Mesothelial cell of epicardium (in vitro differentiated cells): Measurements from ENCODE around the gene RNF224. TPM values are rescaled to one million over a fixed set of nuclear protein-coding genes. Genes with fewer than 3 reads are reported as not detected.

Experiments
- DNase-seq, 2 experiments: peaks; one replicate each; pipeline ENCODE4 v3.0.0; 2021; ENCODE audit warnings: low spot score in 2 of 2; ENCODE audit not compliant: unreplicated experiment in 2 of 2
- H3K27ac Mint-ChIP-seq: 2 replicates; pipeline ENCODE4 v1.8.0; 2021; ENCODE audit warnings: mixed read lengths
- H3K27me3 Mint-ChIP-seq: 2 replicates; pipeline ENCODE4 v1.8.0; 2021; ENCODE audit warnings: low read depth, mixed read lengths
- H3K36me3 Mint-ChIP-seq: 2 replicates; pipeline ENCODE4 v1.8.0; 2021; ENCODE audit warnings: mixed read lengths
- H3K4me1 Mint-ChIP-seq: 2 replicates; pipeline ENCODE4 v1.8.0; 2021; ENCODE audit warnings: mixed read lengths
- H3K4me3 Mint-ChIP-seq: 2 replicates; pipeline ENCODE4 v1.8.0; 2021; ENCODE audit warnings: mild to moderate bottlenecking, moderate library complexity, mixed read lengths
- H3K9me3 Mint-ChIP-seq: 2 replicates; pipeline ENCODE4 v1.8.0; 2021; ENCODE audit warnings: mixed read lengths
- total RNA-seq: library from RNA; stranded (reverse); gene quantifications from 3 replicates; pipeline ENCODE4 v1.2.1, GENCODE V29; 2021
- TF ChIP-seq, protein P1 (sequence below): fragments of 200-600 bp; sonication (generic); IDR thresholded peaks from one replicate; pipeline ENCODE4 v1.5.0; 2021; ENCODE audit warnings: antibody characterized with exemption; ENCODE audit not compliant: unreplicated experiment

Gene RNF224
- total RNA-seq, 1 donor from 2014 or later, result 0.16 TPM

GRCh38 chr9:137222190-137223077, 4.9 kb upstream of the RNF224 start, which contains the start of gene RNF208:
Gene RNF208 (minus strand): TSS chr9:137222240. CDS start chr9:137221212, 1,028 bp downstream.
- DNase-seq, result peak in 1 of 2 experiments; percentile 52
- TF ChIP-seq, protein P1, sequence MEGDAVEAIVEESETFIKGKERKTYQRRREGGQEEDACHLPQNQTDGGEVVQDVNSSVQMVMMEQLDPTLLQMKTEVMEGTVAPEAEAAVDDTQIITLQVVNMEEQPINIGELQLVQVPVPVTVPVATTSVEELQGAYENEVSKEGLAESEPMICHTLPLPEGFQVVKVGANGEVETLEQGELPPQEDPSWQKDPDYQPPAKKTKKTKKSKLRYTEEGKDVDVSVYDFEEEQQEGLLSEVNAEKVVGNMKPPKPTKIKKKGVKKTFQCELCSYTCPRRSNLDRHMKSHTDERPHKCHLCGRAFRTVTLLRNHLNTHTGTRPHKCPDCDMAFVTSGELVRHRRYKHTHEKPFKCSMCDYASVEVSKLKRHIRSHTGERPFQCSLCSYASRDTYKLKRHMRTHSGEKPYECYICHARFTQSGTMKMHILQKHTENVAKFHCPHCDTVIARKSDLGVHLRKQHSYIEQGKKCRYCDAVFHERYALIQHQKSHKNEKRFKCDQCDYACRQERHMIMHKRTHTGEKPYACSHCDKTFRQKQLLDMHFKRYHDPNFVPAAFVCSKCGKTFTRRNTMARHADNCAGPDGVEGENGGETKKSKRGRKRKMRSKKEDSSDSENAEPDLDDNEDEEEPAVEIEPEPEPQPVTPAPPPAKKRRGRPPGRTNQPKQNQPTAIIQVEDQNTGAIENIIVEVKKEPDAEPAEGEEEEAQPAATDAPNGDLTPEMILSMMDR, result no peak
- no peaks in the 10 kb centered on the region for H3K36me3 Mint-ChIP-seq
- H3K4me1 Mint-ChIP-seq, result peaks cover 6% of the 10 kb centered on the region
- H3K27me3 Mint-ChIP-seq, result peaks cover 2% of the 10 kb centered on the region
- H3K27ac Mint-ChIP-seq, result peak within 1 kb of the TSS; percentile 86
- H3K4me3 Mint-ChIP-seq, result peak within 1 kb of the TSS; percentile 82
- no peaks in the 10 kb centered on the region for H3K9me3 Mint-ChIP-seq

- H3K36me3 Mint-ChIP-seq, result no peaks in the 10 kb centered on the region
- no peaks in the 10 kb centered on the region for H3K9me3 Mint-ChIP-seq
- peaks cover 4% of the 10 kb centered on the region for H3K27me3 Mint-ChIP-seq
- H3K4me1 Mint-ChIP-seq, result peaks cover 9% of the 10 kb centered on the region
- peak overlapping the region; percentile 86 for H3K27ac Mint-ChIP-seq
- DNase-seq, result peak; percentile 91 to 93
- H3K4me3 Mint-ChIP-seq, result peak overlapping the region; percentile 82
- TF ChIP-seq, protein P1, result no peak
Observed at GRCh38 chr9:137223078-137223970, 4.0 kb upstream of the RNF224 start.

GRCh38 chr9:137224830-137225694, 2.2 kb upstream of the RNF224 start, which contains the start of gene CYSRT1:
Gene CYSRT1 (plus strand): TSS chr9:137225174. CDS start chr9:137225622, 448 bp downstream.
- H3K9me3 Mint-ChIP-seq, result no peaks in the 10 kb centered on the region
- H3K27me3 Mint-ChIP-seq, result peaks cover 4% of the 10 kb centered on the region
- H3K36me3 Mint-ChIP-seq, result no peaks in the 10 kb centered on the region
- peak within 1 kb of the TSS; percentile 82 for H3K4me3 Mint-ChIP-seq
- DNase-seq, result no peak
- peaks cover 9% of the 10 kb centered on the region for H3K4me1 Mint-ChIP-seq
- TF ChIP-seq, protein P1, result no peak
- H3K27ac Mint-ChIP-seq, result peak within 1 kb of the TSS; percentile 66

DNA sequence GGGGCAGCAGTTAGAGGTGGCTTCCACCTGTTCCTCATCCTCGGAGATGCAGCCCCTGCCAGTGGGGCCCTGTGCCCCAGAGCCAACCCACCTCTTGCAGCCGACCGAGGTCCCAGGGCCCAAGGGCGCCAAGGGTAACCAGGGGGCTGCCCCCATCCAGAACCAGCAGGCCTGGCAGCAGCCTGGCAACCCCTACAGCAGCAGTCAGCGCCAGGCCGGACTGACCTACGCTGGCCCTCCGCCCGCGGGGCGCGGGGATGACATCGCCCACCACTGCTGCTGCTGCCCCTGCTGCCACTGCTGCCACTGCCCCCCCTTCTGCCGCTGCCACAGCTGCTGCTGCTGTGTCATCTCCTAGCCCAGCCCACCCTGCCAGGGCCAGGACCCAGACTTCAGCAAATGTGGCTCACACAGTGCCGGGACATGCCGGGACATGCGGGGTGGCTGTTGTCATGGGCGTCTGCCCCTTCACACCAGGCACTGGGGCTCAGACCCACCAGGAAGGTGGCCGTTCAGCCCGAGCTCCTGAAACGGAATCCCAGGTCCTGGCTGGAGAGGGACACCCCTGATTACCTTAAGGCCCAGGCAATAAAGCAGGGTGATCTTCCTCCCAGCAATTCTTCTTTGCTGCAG, 1.5 kb upstream of the RNF224 start:
- DNase-seq, result no peak
- TF ChIP-seq, protein P1, result no peak
- Mint-ChIP-seq H3K4me3 (peak overlapping the region; percentile 22), H3K9me3 (no peaks in the 10 kb centered on the region), H3K4me1 (peaks cover 9% of the 10 kb centered on the region), H3K27me3 (peaks cover 4% of the 10 kb centered on the region), H3K27ac (no peak overlapping the region), H3K36me3 (no peaks in the 10 kb centered on the region)
